SU-DHL-6 (cell line): ENCODE data around the gene RNF141.

Source experiments
- H2AFZ ChIP-seq: fragments of 200-600 bp; sonication (generic); 2 replicates; pipeline ENCODE4 v1.6.1; 2014; ENCODE audit warnings: low read depth, mild to moderate bottlenecking, moderate library complexity, mixed read lengths, antibody characterized with exemption, low read length; ENCODE audit not compliant: severe bottlenecking
- H3F3A ChIP-seq: fragments of 200-600 bp; shearing (Covaris generic); 2 replicates; pipeline ENCODE4 v1.6.0; 2016; ENCODE audit warnings: antibody characterized with exemption, mild to moderate bottlenecking; ENCODE audit not compliant: insufficient read depth
- H3K27ac ChIP-seq: fragments of 200-600 bp; sonication (generic); 2 replicates; pipeline ENCODE4 v1.5.1; 2016; ENCODE audit warnings: low read depth, mild to moderate bottlenecking, low read length, moderate library complexity, mixed read lengths
- H3K27me3 ChIP-seq: fragments of 200-600 bp; sonication (generic), shearing (Covaris generic); 2 replicates; pipeline ENCODE4 v1.6.0; 2014; ENCODE audit warnings: mild to moderate bottlenecking, low read length
- H3K36me3 ChIP-seq: fragments of 200-600 bp; sonication (generic); 2 replicates; pipeline ENCODE4 v1.6.1; 2014; ENCODE audit warnings: mild to moderate bottlenecking, low read length, mixed read lengths
- H3K4me2 ChIP-seq: fragments of 300-600, 200-600 bp; shearing (Covaris generic), sonication (generic); 2 replicates; pipeline ENCODE4 v1.6.0; 2014; ENCODE audit warnings: low read length, low read depth, mild to moderate bottlenecking; ENCODE audit not compliant: poor library complexity, severe bottlenecking
- H3K4me3 ChIP-seq: fragments of 200-600 bp; sonication (generic); 2 replicates; pipeline ENCODE4 v1.5.1; 2014; ENCODE audit warnings: antibody characterized with exemption, low read length, mild to moderate bottlenecking, mixed read lengths; ENCODE audit not compliant: insufficient read depth, poor library complexity, severe bottlenecking
- H3K79me2 ChIP-seq: fragments of 200-600 bp; sonication (generic); 2 replicates; pipeline ENCODE4 v1.6.1; 2014; ENCODE audit warnings: mild to moderate bottlenecking, low read length, moderate library complexity; ENCODE audit not compliant: insufficient read depth
- H3K9ac ChIP-seq: fragments of 200-600 bp; sonication (generic); 2 replicates; pipeline ENCODE4 v1.7.0; 2014; ENCODE audit warnings: mild to moderate bottlenecking, low read length
- H3K9me2 ChIP-seq: fragments of 200-600 bp; sonication (generic); replicated peaks from 2 replicates; pipeline ENCODE4 v1.6.1; 2014; ENCODE audit warnings: low read length; ENCODE audit not compliant: insufficient read depth
- H3K9me3 ChIP-seq: fragments of 200-600 bp; sonication (generic); 2 replicates; pipeline ENCODE4 v1.6.1; 2014; ENCODE audit warnings: low read length, mixed read lengths; ENCODE audit not compliant: insufficient read depth
- H4K20me1 ChIP-seq: fragments of 200-600 bp; sonication (generic); 2 replicates; pipeline ENCODE4 v1.6.1; 2014; ENCODE audit warnings: low read depth, mild to moderate bottlenecking, antibody characterized with exemption, low read length, moderate library complexity, mixed read lengths
- EZH2phosphoT487 ChIP-seq: fragments of 200-600 bp; sonication (generic), shearing (Covaris generic); conservative IDR thresholded peaks from 2 replicates; pipeline ENCODE4 v1.6.1; 2018; ENCODE audit warnings: mild to moderate bottlenecking, antibody characterized with exemption, low read length, moderate library complexity, mixed read lengths
- TF ChIP-seq, protein P1 (sequence below): fragments of 200-600 bp; sonication (generic); IDR thresholded peaks from one replicate; pipeline ENCODE4 v1.5.1; 2017; ENCODE audit warnings: antibody characterized with exemption, mild to moderate bottlenecking, low read length, moderate library complexity; ENCODE audit not compliant: insufficient read depth, poor library complexity, severe bottlenecking

Gene RNF141

DNA sequence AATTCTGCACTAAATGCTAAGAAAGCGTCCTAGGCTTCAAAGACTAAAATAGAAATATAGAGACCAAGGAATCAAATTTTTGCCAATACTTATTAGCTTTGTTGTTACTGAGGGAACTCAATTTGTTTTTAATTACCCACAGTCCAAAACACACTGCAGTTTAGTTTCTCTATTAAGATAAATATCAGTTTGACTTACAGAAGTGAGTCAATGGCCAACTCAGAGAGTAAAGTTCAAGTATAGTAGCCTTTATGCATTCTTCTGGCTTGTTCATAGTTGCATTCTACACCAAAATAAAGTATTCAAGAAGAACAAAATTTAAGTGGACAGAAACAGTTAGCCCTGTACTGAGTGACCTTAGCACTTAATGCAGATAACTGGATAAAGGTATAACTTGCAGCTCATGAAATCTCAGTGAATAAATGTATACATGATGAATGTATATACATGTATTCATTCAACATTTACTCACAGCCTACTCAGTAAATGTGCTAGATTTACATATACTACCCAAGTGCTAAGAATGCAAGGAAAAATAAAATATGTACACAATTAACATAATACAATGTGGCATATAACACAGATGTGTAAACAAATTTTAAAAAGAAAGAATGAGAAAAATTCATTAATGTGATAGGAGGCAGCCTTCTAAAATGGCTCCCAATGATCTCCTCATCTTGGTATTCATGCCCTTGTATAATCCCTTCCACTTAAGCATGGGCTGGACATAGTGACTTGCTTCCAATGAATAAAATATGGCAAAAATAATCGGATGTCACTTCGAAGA is 9.7 kb upstream of the RNF141 start:
- no peaks in the 10 kb centered on the region for H3K27me3 ChIP-seq
- H4K20me1 ChIP-seq = no peaks in the 10 kb centered on the region
- no peak overlapping the region for H2AFZ ChIP-seq
- H3K4me2 ChIP-seq = no peak overlapping the region
- no peak overlapping the region for H3K9ac ChIP-seq
- H3K9me3 ChIP-seq = no peaks in the 10 kb centered on the region
- H3K79me2 ChIP-seq = no peaks in the 10 kb centered on the region
- TF ChIP-seq, protein P1, sequence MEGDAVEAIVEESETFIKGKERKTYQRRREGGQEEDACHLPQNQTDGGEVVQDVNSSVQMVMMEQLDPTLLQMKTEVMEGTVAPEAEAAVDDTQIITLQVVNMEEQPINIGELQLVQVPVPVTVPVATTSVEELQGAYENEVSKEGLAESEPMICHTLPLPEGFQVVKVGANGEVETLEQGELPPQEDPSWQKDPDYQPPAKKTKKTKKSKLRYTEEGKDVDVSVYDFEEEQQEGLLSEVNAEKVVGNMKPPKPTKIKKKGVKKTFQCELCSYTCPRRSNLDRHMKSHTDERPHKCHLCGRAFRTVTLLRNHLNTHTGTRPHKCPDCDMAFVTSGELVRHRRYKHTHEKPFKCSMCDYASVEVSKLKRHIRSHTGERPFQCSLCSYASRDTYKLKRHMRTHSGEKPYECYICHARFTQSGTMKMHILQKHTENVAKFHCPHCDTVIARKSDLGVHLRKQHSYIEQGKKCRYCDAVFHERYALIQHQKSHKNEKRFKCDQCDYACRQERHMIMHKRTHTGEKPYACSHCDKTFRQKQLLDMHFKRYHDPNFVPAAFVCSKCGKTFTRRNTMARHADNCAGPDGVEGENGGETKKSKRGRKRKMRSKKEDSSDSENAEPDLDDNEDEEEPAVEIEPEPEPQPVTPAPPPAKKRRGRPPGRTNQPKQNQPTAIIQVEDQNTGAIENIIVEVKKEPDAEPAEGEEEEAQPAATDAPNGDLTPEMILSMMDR = no peak
- no peak for TF ChIP-seq EZH2phosphoT487
- no peaks in the 10 kb centered on the region for H3K9me2 ChIP-seq
- no peak overlapping the region for H3K27ac ChIP-seq
- no peaks in the 10 kb centered on the region for H3K36me3 ChIP-seq
- H3F3A ChIP-seq = no peaks in the 10 kb centered on the region
- no peak overlapping the region for H3K4me3 ChIP-seq

DNA sequence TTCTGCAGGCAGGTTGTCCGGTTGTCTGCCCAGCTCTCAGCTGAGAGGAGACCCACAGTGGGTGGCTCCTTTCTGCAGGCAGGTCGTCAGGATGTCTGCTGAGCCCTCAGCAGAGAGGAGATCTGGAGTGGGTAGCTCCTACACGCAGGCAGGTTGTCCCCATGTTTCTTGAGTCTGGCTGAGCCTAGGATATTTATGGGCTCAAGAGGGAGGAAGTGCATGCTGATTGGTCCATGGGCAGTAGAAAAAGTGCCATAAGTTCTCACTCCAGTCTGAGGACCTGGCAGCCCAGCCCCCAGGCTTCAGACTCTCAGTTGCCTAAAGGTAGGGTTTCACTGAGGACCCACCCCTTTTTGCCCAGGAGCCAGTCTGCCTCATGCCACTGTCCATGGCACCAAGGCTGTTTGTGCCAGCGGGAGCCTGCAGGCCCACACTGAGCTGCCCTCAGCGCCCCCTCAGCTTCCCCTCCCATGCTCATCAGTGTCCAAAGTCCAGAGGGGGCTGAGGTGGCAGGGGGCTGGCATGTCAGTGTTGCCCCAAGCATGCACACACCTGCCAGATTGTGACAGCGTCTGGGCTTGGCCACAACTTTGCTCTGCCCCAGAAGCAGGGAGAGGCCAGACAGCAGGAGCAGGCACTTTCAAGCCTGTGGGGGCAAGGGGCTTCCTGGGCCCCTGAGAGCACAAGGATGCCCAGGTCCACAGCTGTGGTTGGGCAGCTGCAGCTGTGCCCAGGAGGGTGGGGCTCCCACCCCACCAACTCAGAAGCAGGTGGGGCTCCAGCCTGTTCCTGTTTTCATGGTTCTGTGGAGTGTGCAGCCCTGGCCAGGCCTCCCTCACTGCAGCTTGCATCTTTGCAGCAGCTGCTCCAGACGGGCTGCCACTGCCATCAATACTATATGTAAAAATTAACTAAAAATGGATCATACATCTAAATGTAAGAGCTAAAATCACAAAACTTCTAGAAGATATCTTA is 3.8 kb upstream of the RNF141 start:
- Histone ChIP-seq H3K36me3 (no peaks in the 10 kb centered on the region), H4K20me1 (no peaks in the 10 kb centered on the region), H3K9me2 (no peaks in the 10 kb centered on the region), H3K9me3 (peaks cover 12% of the 10 kb centered on the region; the same call in 1 of the 2 replicates), H3F3A (no peaks in the 10 kb centered on the region), H3K4me2 (no peak overlapping the region), H3K27ac (no peak overlapping the region), H3K9ac (no peak overlapping the region), H3K79me2 (no peaks in the 10 kb centered on the region), H2AFZ (no peak overlapping the region), H3K4me3 (no peak overlapping the region), H3K27me3 (no peaks in the 10 kb centered on the region)
- no peak for TF ChIP-seq EZH2phosphoT487
- TF ChIP-seq, protein P1 = no peak

DNA sequence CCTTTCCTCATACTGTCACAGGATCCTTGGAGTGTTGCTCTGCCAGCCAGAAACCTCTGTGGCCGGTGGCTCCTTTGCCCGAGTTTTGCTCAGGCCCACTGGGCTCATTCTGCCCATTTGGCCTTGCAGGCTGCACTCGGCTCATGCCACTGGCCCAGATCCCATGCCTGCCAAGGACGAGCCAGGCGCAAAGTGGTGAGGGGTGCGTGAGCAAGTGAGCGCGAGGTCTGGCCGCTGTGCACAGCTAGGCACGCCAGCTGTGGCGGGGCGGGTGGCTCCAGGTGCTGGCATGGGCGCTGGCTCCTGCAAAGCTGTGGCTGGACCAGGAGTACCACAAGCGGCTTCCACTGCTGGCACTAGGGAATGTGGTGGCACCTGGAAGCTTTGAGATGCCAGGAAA is 2.8 kb upstream of the RNF141 start:
- no peaks in the 10 kb centered on the region for H3F3A ChIP-seq
- no peak overlapping the region for H3K4me3 ChIP-seq
- H3K9ac ChIP-seq = no peak overlapping the region
- H3K27me3 ChIP-seq = no peaks in the 10 kb centered on the region
- no peaks in the 10 kb centered on the region for H3K9me2 ChIP-seq
- no peaks in the 10 kb centered on the region for H4K20me1 ChIP-seq
- no peak overlapping the region for H3K4me2 ChIP-seq
- H3K9me3 ChIP-seq = peaks cover 12% of the 10 kb centered on the region; the same call in 1 of the 2 replicates
- H3K27ac ChIP-seq = no peak overlapping the region
- H3K36me3 ChIP-seq = no peaks in the 10 kb centered on the region
- H2AFZ ChIP-seq = no peak overlapping the region
- no peak for TF ChIP-seq EZH2phosphoT487
- TF ChIP-seq, protein P1 = no peak
- no peaks in the 10 kb centered on the region for H3K79me2 ChIP-seq
